ENCODE measurements around the gene SNCB. TPM values are rescaled to one million over a fixed set of nuclear protein-coding genes. Genes with fewer than 3 reads are reported as not detected.

SNCB gene
- total and polyA plus RNA-seq, 2 of the 8 experiments (the other 6 are each of a cell fraction or from before 2014, with no cell fraction given), result 4.2 to 5.9 TPM

- no peak for TF ChIP-seq ATF3 (IDR thresholded peaks at IDR 0.05; ENCODE audit: insufficient read depth, low read depth, low read length)
- TF ChIP-seq, protein P1, sequence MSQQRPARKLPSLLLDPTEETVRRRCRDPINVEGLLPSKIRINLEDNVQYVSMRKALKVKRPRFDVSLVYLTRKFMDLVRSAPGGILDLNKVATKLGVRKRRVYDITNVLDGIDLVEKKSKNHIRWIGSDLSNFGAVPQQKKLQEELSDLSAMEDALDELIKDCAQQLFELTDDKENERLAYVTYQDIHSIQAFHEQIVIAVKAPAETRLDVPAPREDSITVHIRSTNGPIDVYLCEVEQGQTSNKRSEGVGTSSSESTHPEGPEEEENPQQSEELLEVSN (IDR thresholded peaks at IDR 0.05), result peak; percentile 18; the same call in 1 of the 2 replicates
Measured at GRCh38 chr5:176573564-176574296, 56.6 kb downstream of the SNCB start (continued).

Small RNAs within 50 kb of the gene (microRNA-seq; reads per million reads assigned to microRNA genes)
- gene MIR4281 (ENCODE audit: borderline microRNAs expressed in 2 of 2, borderline number of aligned reads in 2 of 2, borderline replicate concordance in 1 of 2), result 0 reads per million in 2 experiments

Small RNAs within 50 kb of the gene (small RNA-seq; reads per million reads assigned to genes)
- not detected for gene MIR4281 (ENCODE audit: insufficient read depth)

Other genes with a start within 250 kb of the SNCB start
- 65.2 and 65.9 TPM in 2 replicates for gene NOP16, start 241.9 kb downstream of the SNCB start, total RNA-seq (2021; fragmentation: NEBNext Ultra II Directional; extraction: Animal tissue kit (Norgen Biotek cat#: 25700))
- 46.9 and 49.7 TPM in 2 replicates for gene NOP16, start 241.9 kb downstream of the SNCB start, polyA plus RNA-seq (2011; rRNA removed)
- 95.5 and 104 TPM in 2 replicates for gene HIGD2A, start 241.8 kb downstream of the SNCB start, total RNA-seq (2021; fragmentation: NEBNext Ultra II Directional; extraction: Animal tissue kit (Norgen Biotek cat#: 25700))
- 264 and 314 TPM in 2 replicates for gene HIGD2A, start 241.8 kb downstream of the SNCB start, polyA plus RNA-seq (2011; rRNA removed)
- gene CLTB, start 214.0 kb downstream of the SNCB start, total RNA-seq (2021; fragmentation: NEBNext Ultra II Directional; extraction: Animal tissue kit (Norgen Biotek cat#: 25700)), result 25.9 and 29.2 TPM in 2 replicates
- gene CLTB, start 214.0 kb downstream of the SNCB start, polyA plus RNA-seq (2011; rRNA removed), result 34.9 and 47.7 TPM in 2 replicates
- 35.8 and 36.2 TPM in 2 replicates for gene FAF2, start 182.1 kb downstream of the SNCB start, total RNA-seq (2021; fragmentation: NEBNext Ultra II Directional; extraction: Animal tissue kit (Norgen Biotek cat#: 25700))
- gene FAF2, start 182.1 kb downstream of the SNCB start, polyA plus RNA-seq (2011; rRNA removed), result 14.1 and 20.8 TPM in 2 replicates
- 164 and 178 TPM in 2 replicates for gene RNF44, start 93.1 kb downstream of the SNCB start, total RNA-seq (2021; fragmentation: NEBNext Ultra II Directional; extraction: Animal tissue kit (Norgen Biotek cat#: 25700))
- 54.7 and 109 TPM in 2 replicates for gene RNF44, start 93.1 kb downstream of the SNCB start, polyA plus RNA-seq (2011; rRNA removed)
- 0.43 and 0.69 TPM in 2 replicates for gene CDHR2, start 81.2 kb downstream of the SNCB start, total RNA-seq (2021; fragmentation: NEBNext Ultra II Directional; extraction: Animal tissue kit (Norgen Biotek cat#: 25700))
- gene CDHR2, start 81.2 kb downstream of the SNCB start, polyA plus RNA-seq (2011; rRNA removed), result 0.02 and 0.06 TPM in 2 replicates
- 12.0 and 12.8 TPM in 2 replicates for gene GPRIN1, start 20.4 kb downstream of the SNCB start, total RNA-seq (2021; fragmentation: NEBNext Ultra II Directional; extraction: Animal tissue kit (Norgen Biotek cat#: 25700))
- 3.3 TPM in 2 replicates for gene GPRIN1, start 20.4 kb downstream of the SNCB start, polyA plus RNA-seq (2011; rRNA removed)
- gene EIF4E1B, start 141 bp upstream of the SNCB start, total RNA-seq (2021; fragmentation: NEBNext Ultra II Directional; extraction: Animal tissue kit (Norgen Biotek cat#: 25700)), result 0.63 and 0.97 TPM in 2 replicates
- gene EIF4E1B, start 141 bp upstream of the SNCB start, polyA plus RNA-seq (2011; rRNA removed), result 1.3 and 1.9 TPM in 2 replicates
- gene TSPAN17, start 16.9 kb upstream of the SNCB start, total RNA-seq (2021; fragmentation: NEBNext Ultra II Directional; extraction: Animal tissue kit (Norgen Biotek cat#: 25700)), result 53.7 and 54.7 TPM in 2 replicates
- gene TSPAN17, start 16.9 kb upstream of the SNCB start, polyA plus RNA-seq (2011; rRNA removed), result 41.5 and 54.8 TPM in 2 replicates
- gene UNC5A, start 180.0 kb upstream of the SNCB start, total RNA-seq (2021; fragmentation: NEBNext Ultra II Directional; extraction: Animal tissue kit (Norgen Biotek cat#: 25700)), result 4.0 and 4.1 TPM in 2 replicates
- 7.6 and 11.1 TPM in 2 replicates for gene UNC5A, start 180.0 kb upstream of the SNCB start, polyA plus RNA-seq (2011; rRNA removed)